CD14-positive monocyte (primary cell): ENCODE data around the gene YAE1. TPM values are rescaled to one million over a fixed set of nuclear protein-coding genes. Genes with fewer than 3 reads are reported as not detected.

Source experiments
- DNase-seq, 3 donors: peaks; one replicate each; pipeline ENCODE4 v3.0.0-alpha.2; 2011 to 2022
- H2AFZ ChIP-seq: 2 replicates; pipeline ENCODE4 v1.6.0; 2012; ENCODE audit warnings: mild to moderate bottlenecking, low read depth, low read length, inconsistent platforms; ENCODE audit not compliant: insufficient read depth, poor library complexity, severe bottlenecking
- H3K27ac ChIP-seq, 2 donors: 1 replicate in 1 of 2; 2 replicates in 1 of 2; pipeline ENCODE4 v1.5.1; 2012 to 2013; ENCODE audit warnings: low read length in 2 of 2, control low read depth in 1 of 2, inconsistent platforms in 1 of 2, low read depth in 1 of 2, mild to moderate bottlenecking in 1 of 2
- H3K27me3 ChIP-seq, 2 donors: one replicate each; pipeline versions ENCODE4 v1.6.0 to v1.6.1; 2011 to 2013; ENCODE audit warnings: low read length in 2 of 2; ENCODE audit not compliant: control insufficient read depth in 2 of 2, insufficient read depth in 2 of 2
- H3K36me3 ChIP-seq, 2 donors: replicated peaks in 1 of 2; 1 replicate in 1 of 2; 2 replicates in 1 of 2; pipeline versions ENCODE4 v1.5.1 to v1.6.1; 2012 to 2013; ENCODE audit warnings: low read length in 2 of 2, control low read depth in 1 of 2, inconsistent platforms in 1 of 2, mild to moderate bottlenecking in 1 of 2; ENCODE audit not compliant: insufficient read depth in 2 of 2, control insufficient read depth in 1 of 2
- H3K4me1 ChIP-seq, 2 donors: 1 replicate in 1 of 2; 2 replicates in 1 of 2; pipeline versions ENCODE4 v1.5.1 to v1.6.1; 2012 to 2013; ENCODE audit warnings: low read length in 2 of 2, control low read depth in 1 of 2, inconsistent platforms in 1 of 2, mild to moderate bottlenecking in 1 of 2, moderate library complexity in 1 of 2; ENCODE audit not compliant: insufficient read depth in 2 of 2, control insufficient read depth in 1 of 2
- H3K4me2 ChIP-seq: replicated peaks from 2 replicates; pipeline ENCODE3; 2012; ENCODE audit warnings: low read length, moderate library complexity, mild to moderate bottlenecking; ENCODE audit not compliant: poor library complexity, severe bottlenecking; ENCODE audit errors: extremely low read depth
- H3K4me3 ChIP-seq, 3 experiments: fragments of 200-600 bp in 1 of 3; sonication (generic) in 1 of 3; replicated peaks in 1 of 3; 1 replicate in 2 of 3; 2 replicates in 1 of 3; pipeline ENCODE4 v1.5.1; 2011 to 2013; ENCODE audit warnings: low read length in 3 of 3, mild to moderate bottlenecking in 3 of 3, control low read depth in 2 of 3, low read depth in 2 of 3, inconsistent platforms in 1 of 3, moderate library complexity in 1 of 3
- H3K79me2 ChIP-seq: 2 replicates; pipeline ENCODE4 v1.6.0; 2012; ENCODE audit warnings: mild to moderate bottlenecking, control low read depth, inconsistent platforms, low read length, moderate library complexity; ENCODE audit not compliant: insufficient read depth
- H3K9ac ChIP-seq: 2 replicates; pipeline ENCODE4 v1.6.0; 2017; ENCODE audit warnings: low read length, mild to moderate bottlenecking; ENCODE audit not compliant: insufficient read depth, poor library complexity, severe bottlenecking
- H3K9me3 ChIP-seq, 2 donors: replicated peaks in 1 of 2; 1 replicate in 1 of 2; 2 replicates in 1 of 2; pipeline versions ENCODE4 v1.5.1 to v1.6.1; 2012 to 2013; ENCODE audit warnings: low read length in 2 of 2, control low read depth in 1 of 2; ENCODE audit not compliant: control insufficient read depth in 1 of 2, insufficient read depth in 1 of 2
- H4K20me1 ChIP-seq: 2 replicates; pipeline ENCODE4 v1.6.0; 2012; ENCODE audit warnings: mild to moderate bottlenecking, low read length, control low read depth, moderate library complexity; ENCODE audit not compliant: insufficient read depth
- H3K27ac Mint-ChIP-seq, 7 donors: one replicate each; pipeline ENCODE4 v1.8.0; 2020; ENCODE audit warnings: mild to moderate bottlenecking in 7 of 7, mixed read lengths in 7 of 7, moderate library complexity in 6 of 7, inconsistent platforms in 2 of 7
- H3K27me3 Mint-ChIP-seq, 3 donors: one replicate each; pipeline ENCODE4 v1.8.0; 2021 to 2022; ENCODE audit warnings: low read depth in 3 of 3, mild to moderate bottlenecking in 3 of 3, mixed read lengths in 3 of 3, moderate library complexity in 3 of 3, inconsistent platforms in 1 of 3
- H3K36me3 Mint-ChIP-seq, 2 donors: one replicate each; pipeline ENCODE4 v1.8.0; 2020; ENCODE audit warnings: mixed read lengths in 2 of 2, inconsistent platforms in 1 of 2, mild to moderate bottlenecking in 1 of 2
- H3K4me1 Mint-ChIP-seq: one replicate; pipeline ENCODE4 v1.8.0; 2020; ENCODE audit warnings: mild to moderate bottlenecking, mixed read lengths
- H3K4me3 Mint-ChIP-seq, 2 donors: one replicate each; pipeline ENCODE4 v1.8.0; 2020; ENCODE audit warnings: mild to moderate bottlenecking in 2 of 2, mixed read lengths in 2 of 2, moderate library complexity in 1 of 2
- H3K9me3 Mint-ChIP-seq, 7 donors: one replicate each; pipeline ENCODE4 v1.8.0; 2020 to 2022; ENCODE audit warnings: mixed read lengths in 7 of 7, mild to moderate bottlenecking in 6 of 7, moderate library complexity in 6 of 7, inconsistent platforms in 2 of 7
- CTCF ChIP-seq: fragments of 200-600 bp; IDR thresholded peaks from one replicate; pipeline ENCODE4 v1.8.0; 2022; ENCODE audit warnings: antibody characterized with exemption, mild to moderate bottlenecking
- WGBS: methylation state at CpG from one replicate; pipeline ENCODE4 v1.1.5; 2013; ENCODE audit warnings: missing lambda C conversion rate; ENCODE audit not compliant: insufficient coverage; 5-methylcytosine and 5-hydroxymethylcytosine counted together
- intact Hi-C, 2 donors: fragments of 100-400 bp; cut with micrococcal nuclease; formaldehyde crosslinking; loops; one replicate each; pipeline versions ENCODE4 v1.15.0 to v1.15.1; 2023
- polyA plus RNA-seq, 3 donors: library from polyadenylated mRNA; depleted of rRNA in 1 of 3; unstranded in 2 of 3; stranded (reverse) in 1 of 3; fragments of 300-500 nt in 2 of 3; fragments of >200 nt in 1 of 3; fragmentation: Illumina TruSeq in 2 of 3; gene quantifications; 1 replicate in 2 of 3; 2 replicates in 1 of 3; pipeline ENCODE4 v1.2.3, GENCODE V29; 2012 to 2021

Gene YAE1
- polyA plus RNA-seq, 3 donors, result 1.1 to 3.2 (median 2.7) TPM

- no peaks in the 10 kb centered on the region for H3K4me1 ChIP-seq
- Mint-ChIP-seq H3K27ac (no peak overlapping the region), H3K4me1 (no peaks in the 10 kb centered on the region), H3K27me3 (peaks cover 0 to 3% (median 0%) of the 10 kb centered on the region in 3 donors), H3K36me3 (no peaks in the 10 kb centered on the region), H3K4me3 (no peak overlapping the region), H3K9me3 (peaks cover 0 to 12% (median under 1%) of the 10 kb centered on the region in 7 donors)
- peaks cover 0 to 5% of the 10 kb centered on the region in 2 donors for H3K9me3 ChIP-seq
- DNase-seq, result no peak
- no peak overlapping the region for H3K9ac ChIP-seq
- no peak overlapping the region for H3K4me2 ChIP-seq
- H3K27me3 ChIP-seq, result no peaks in the 10 kb centered on the region
- no peak overlapping the region for H2AFZ ChIP-seq
- H4K20me1 ChIP-seq, result no peaks in the 10 kb centered on the region
- no peaks in the 10 kb centered on the region for H3K36me3 ChIP-seq
- H3K4me3 ChIP-seq, result no peak overlapping the region
- H3K27ac ChIP-seq, result no peak overlapping the region
- 100% methylated on average over 2 of the region's 3 CpGs for WGBS
- intact Hi-C loops, result no loop called here
- TF ChIP-seq CTCF, result no peak
- H3K79me2 ChIP-seq, result no peaks in the 10 kb centered on the region
These were observed 12.8 kb upstream of the YAE1 start for GRCh38 chr7:39553436-39553835.

- Mint-ChIP-seq H3K4me1 (no peaks in the 10 kb centered on the region), H3K36me3 (no peaks in the 10 kb centered on the region), H3K27ac (no peak overlapping the region), H3K4me3 (no peak overlapping the region), H3K9me3 (peaks cover 0 to 6% (median 0%) of the 10 kb centered on the region in 7 donors), H3K27me3 (peaks cover 0 to 3% (median 2%) of the 10 kb centered on the region in 3 donors)
- no peaks in the 10 kb centered on the region for H3K36me3 ChIP-seq
- no peak for DNase-seq
- H3K9me3 ChIP-seq, result no peaks in the 10 kb centered on the region
- H4K20me1 ChIP-seq, result no peaks in the 10 kb centered on the region
- no peaks in the 10 kb centered on the region for H3K79me2 ChIP-seq
- H3K4me2 ChIP-seq, result no peak overlapping the region
- no peak overlapping the region for H3K9ac ChIP-seq
- H2AFZ ChIP-seq, result no peak overlapping the region
- no peak overlapping the region for H3K27ac ChIP-seq
- H3K4me1 ChIP-seq, result no peaks in the 10 kb centered on the region
- H3K4me3 ChIP-seq, result no peak overlapping the region
- no peaks in the 10 kb centered on the region for H3K27me3 ChIP-seq
- TF ChIP-seq CTCF, result no peak
- WGBS, result 96% methylated on average over 3 of the region's 7 CpGs
- intact Hi-C loops, result no loop called here
These were observed 11.5 kb upstream of the YAE1 start for GRCh38 chr7:39554583-39555165.
